K562 (cell line): Measurements from ENCODE around the gene UCKL1.

Experiments
- ASH1L ChIP-seq: fragments of 450-650 bp; IDR thresholded peaks from 2 replicates; pipeline ENCODE4 v1.6.1; 2018; ENCODE audit warnings: borderline replicate concordance, mild to moderate bottlenecking, low read depth; ENCODE audit not compliant: partially characterized antibody
- CTCF ChIP-seq, 3 experiments: IDR thresholded peaks in 2 of 3; conservative IDR thresholded peaks in 1 of 3; 2 replicates each; pipeline ENCODE4 v1.5.1; 2011 to 2012; ENCODE audit warnings: low read length in 3 of 3, mild to moderate bottlenecking in 3 of 3, control low read depth in 2 of 3, improper control_type of control experiment in 1 of 3, inconsistent platforms in 1 of 3, low read depth in 1 of 3, mixed read lengths in 1 of 3, moderate library complexity in 1 of 3; ENCODE audit not compliant: insufficient read depth in 2 of 3
- ELF4 ChIP-seq: fragments of 450-650 bp; formaldehyde crosslinking; IDR thresholded peaks from 2 replicates; pipeline ENCODE4 v1.4.0; 2022; ENCODE audit warnings: missing genetic modification characterization
- NFIC ChIP-seq: fragments of 450-650 bp; IDR thresholded peaks from 2 replicates; pipeline ENCODE4 v1.6.1; 2017; ENCODE audit warnings: mild to moderate bottlenecking, inconsistent platforms
- PBX2 ChIP-seq, 2 experiments: IDR thresholded peaks in 1 of 2; conservative IDR thresholded peaks in 1 of 2; 2 replicates each; pipeline ENCODE4 v1.6.1; 2016; ENCODE audit warnings: low read depth in 2 of 2, mild to moderate bottlenecking in 1 of 2, missing compliant biosample characterization in 1 of 2, missing genetic modification characterization in 1 of 2, moderate library complexity in 1 of 2
- REST ChIP-seq, 2 experiments: fragments of 450-650 bp; formaldehyde crosslinking in 1 of 2; IDR thresholded peaks; 2 replicates each; pipeline versions ENCODE4 v1.4.0 to v1.6.1; 2014 to 2020; ENCODE audit warnings: mild to moderate bottlenecking in 2 of 2, borderline replicate concordance in 1 of 2, low read depth in 1 of 2
- RFX1 ChIP-seq: fragments of 450-650 bp; IDR thresholded peaks from 2 replicates; pipeline ENCODE4 v1.6.1; 2016; ENCODE audit warnings: mild to moderate bottlenecking, moderate library complexity
- SMAD3 ChIP-seq: fragments of 450-650 bp; formaldehyde crosslinking; conservative IDR thresholded peaks from 2 replicates; pipeline ENCODE4 v1.4.0; 2020; ENCODE audit warnings: mild to moderate bottlenecking
- ZKSCAN8 ChIP-seq: fragments of 200-800 bp; sonication (Bioruptor generic); IDR thresholded peaks from 2 replicates; pipeline ENCODE4 v1.6.1; 2016; ENCODE audit warnings: missing genetic modification characterization, missing compliant biosample characterization
- ZNF639 ChIP-seq, 2 experiments: fragments of 200-800 bp in 1 of 2; sonication (Bioruptor generic) in 1 of 2; sonication (generic) in 1 of 2; formaldehyde crosslinking in 1 of 2; IDR thresholded peaks in 1 of 2; conservative IDR thresholded peaks in 1 of 2; 2 replicates each; pipeline versions ENCODE4 v1.5.0 to v1.6.1; 2016 to 2020; ENCODE audit warnings: missing compliant biosample characterization in 1 of 2, missing genetic modification characterization in 1 of 2, missing genetic modification reagents in 1 of 2

- no peak for TF ChIP-seq REST (IDR thresholded peaks at IDR 0.05; ENCODE audit: borderline replicate concordance)
- TF ChIP-seq REST (CRISPR knock-in tag; IDR thresholded peaks at IDR 0.05; ENCODE audit: low read depth), result no peak
- TF ChIP-seq ASH1L, result no peak
- no peak for TF ChIP-seq PBX2 (CRISPR knock-in tag; IDR thresholded peaks at IDR 0.05; ENCODE audit: low read depth)
- no peak for TF ChIP-seq PBX2 (tag; conservative IDR thresholded peaks at IDR 0.05; ENCODE audit: low read depth)
- TF ChIP-seq ZNF639 (CRISPR knock-in tag; conservative IDR thresholded peaks at IDR 0.05 in 1 of 2, IDR thresholded peaks at IDR 0.05 in 1 of 2), result no peak
- no peak for TF ChIP-seq RFX1
- no peak for TF ChIP-seq ELF4 (CRISPR knock-in tag)
- no peak for TF ChIP-seq CTCF (IDR thresholded peaks at IDR 0.05 in 2 of 3, conservative IDR thresholded peaks at IDR 0.05 in 1 of 3; ENCODE audit: insufficient read depth in 2 of 3, low read depth in 1 of 3, low read length in 3 of 3)
- no peak for TF ChIP-seq NFIC
- TF ChIP-seq SMAD3, result no peak
- TF ChIP-seq ZKSCAN8 (CRISPR knock-in tag), result no peak
Observed at GRCh38 chr20:63942969-63943807, 13.0 kb downstream of the UCKL1 start.
